Mesenteric fat pad (tissue), 1 donor: ENCODE measurements around the gene SLC34A1. TPM values are rescaled to one million over a fixed set of nuclear protein-coding genes. Genes with fewer than 3 reads are reported as not detected.
"Not testable (repeated sequence)": the region's sequence is repeated elsewhere in the genome, so short reads cannot be mapped to it uniquely, and the experiment has no call there.

ENCODE experiments used
- DNase-seq: peaks from one replicate; pipeline ENCODE4 v3.0.0-alpha.2; 2020; ENCODE audit warnings: low spot score
- total RNA-seq: library from RNA; stranded (reverse); fragmentation: NEBNext Ultra II Directional; extraction: Animal tissue kit (Norgen Biotek cat#: 25700); gene quantifications from one replicate; pipeline ENCODE4 v1.2.1, GENCODE V29; 2021
- donor health status: DM: yes; HTN: yes; CAD: no.

The SLC34A1 gene
- total RNA-seq, 1 donor from 2014 or later: not detected

GRCh38 chr5:177354711-177355110 lies 29.5 kb upstream of the SLC34A1 start:
- no peak for DNase-seq

GRCh38 chr5:177355162-177355867 lies 28.9 kb upstream of the SLC34A1 start:
- no peak for DNase-seq

- DNase-seq: no peak
Observed at GRCh38 chr5:177355868-177356168, 28.4 kb upstream of the SLC34A1 start.

GRCh38 chr5:177356746-177357145 lies 27.5 kb upstream of the SLC34A1 start:
- no peak for DNase-seq

GRCh38 chr5:177357146-177357458 lies 27.1 kb upstream of the SLC34A1 start:
- DNase-seq: no peak

GRCh38 chr5:177357459-177358351 lies 26.5 kb upstream of the SLC34A1 start, which contains the start of gene RGS14:
Gene RGS14 (plus strand): TSS chr5:177357924. CDS start chr5:177358025, 101 bp downstream.
- no peak for DNase-seq

GRCh38 chr5:177358370-177358819 lies 25.8 kb upstream of the SLC34A1 start:
- no peak for DNase-seq

GRCh38 chr5:177359451-177359851 lies 24.8 kb upstream of the SLC34A1 start:
- no peak for DNase-seq

GRCh38 chr5:177359860-177360259 lies 24.4 kb upstream of the SLC34A1 start:
- no peak for DNase-seq

GRCh38 chr5:177360740-177361139 lies 23.5 kb upstream of the SLC34A1 start:
- DNase-seq: not testable (repeated sequence)

GRCh38 chr5:177361418-177362291 lies 22.6 kb upstream of the SLC34A1 start:
- no peak for DNase-seq

- DNase-seq: no peak
Observed at GRCh38 chr5:177362292-177362609, 22.0 kb upstream of the SLC34A1 start.

- DNase-seq: no peak
Observed at GRCh38 chr5:177362610-177363507, 21.4 kb upstream of the SLC34A1 start.

- no peak for DNase-seq
Observed at GRCh38 chr5:177363565-177363964, 20.7 kb upstream of the SLC34A1 start.

GRCh38 chr5:177364159-177364962 lies 19.9 kb upstream of the SLC34A1 start:
- no peak for DNase-seq

GRCh38 chr5:177365845-177366527 lies 18.2 kb upstream of the SLC34A1 start:
- no peak for DNase-seq

- peak; percentile 95 for DNase-seq
Observed at GRCh38 chr5:177366528-177367322, 17.5 kb upstream of the SLC34A1 start.

GRCh38 chr5:177367323-177367848 lies 16.8 kb upstream of the SLC34A1 start:
- DNase-seq: no peak
